Activated CD8-positive, alpha-beta T cell treated with anti-CD3 and anti-CD28 coated beads for 36 hours (primary cell): Measurements from ENCODE around the gene ZDHHC24. TPM values are rescaled to one million over a fixed set of nuclear protein-coding genes. Genes with fewer than 3 reads are reported as not detected.
"Not testable (repeated sequence)": the region's sequence is repeated elsewhere in the genome, so short reads cannot be mapped to it uniquely, and the experiment has no call there.

Experiments
- ATAC-seq: fragments of 200-7000 bp; cut with Tn5 transposase; one replicate; pipeline ENCODE4 v1.10.0; 2021; ENCODE audit warnings: mild to moderate bottlenecking, moderate library complexity
- CTCF ChIA-PET: fragments of 350-600 bp; sonication (Branson Sonifier 250); formaldehyde crosslinking; loops from one replicate; lab custom pipeline; 2021; ENCODE audit warnings: antibody characterized with exemption; lab: Charles Lee
- POLR2A ChIA-PET: fragments of 350-600 bp; sonication (Branson Sonifier 250); formaldehyde crosslinking; loops from one replicate; lab custom pipeline; 2021; ENCODE audit warnings: antibody characterized with exemption; lab: Charles Lee
- DNase-seq: peaks from one replicate; pipeline ENCODE4 v3.0.0-alpha.2; 2020
- H3K27ac Mint-ChIP-seq: one replicate; pipeline ENCODE4 v1.8.0; 2021; ENCODE audit warnings: mild to moderate bottlenecking, mixed read lengths
- H3K27me3 Mint-ChIP-seq: one replicate; pipeline ENCODE4 v1.8.0; 2021; ENCODE audit warnings: mixed read lengths
- H3K36me3 Mint-ChIP-seq: one replicate; pipeline ENCODE4 v1.8.0; 2021; ENCODE audit warnings: low read depth, mixed read lengths
- H3K4me1 Mint-ChIP-seq: one replicate; pipeline ENCODE4 v1.8.0; 2021; ENCODE audit warnings: low read depth, mixed read lengths
- H3K4me3 Mint-ChIP-seq: one replicate; pipeline ENCODE4 v1.8.0; 2021; ENCODE audit warnings: mild to moderate bottlenecking, moderate library complexity, mixed read lengths
- H3K9me3 Mint-ChIP-seq: one replicate; pipeline ENCODE4 v1.8.0; 2021; ENCODE audit warnings: mixed read lengths
- CTCF ChIP-seq: fragments of 200-600 bp; IDR thresholded peaks from one replicate; pipeline ENCODE4 v1.8.0; 2022; ENCODE audit warnings: antibody characterized with exemption, mild to moderate bottlenecking
- intact Hi-C: fragments of 100-400 bp; cut with micrococcal nuclease; formaldehyde crosslinking; loops from one replicate; pipeline ENCODE4 v1.10.0; 2022
- total RNA-seq, 2 experiments: library from RNA; stranded (reverse); gene quantifications; one replicate each; pipeline ENCODE4 v1.2.3, GENCODE V29; 2021

Gene ZDHHC24
- total RNA-seq, 2 experiments from 2014 or later = 13.2 to 14.0 TPM

GRCh38 chr11:66541892-66542291 is 4.0 kb downstream of the ZDHHC24 start:
- ChIA-PET POLR2A (interaction anchor here (0.7 to 1.4 kb wide), 3 partner anchors 8 to 119 kb away, joined by 3 to 7 read pairs (median 4); no protein-coding TSS in a partner anchor), CTCF (interaction anchor here (0.8 to 1.4 kb wide), 2 partner anchors 13 to 103 kb away, joined by 3 read pairs; partner anchors contain the start of gene MRPL11)
- peaks cover 17% of the 10 kb centered on the region for H3K4me1 Mint-ChIP-seq
- no peak overlapping the region for H3K27ac Mint-ChIP-seq
- no peaks in the 10 kb centered on the region for H3K9me3 Mint-ChIP-seq
- DNase-seq (no peak), ATAC-seq (no peak)
- intact Hi-C loops = loop anchor here (10.0 kb wide), 2 partner anchors 57 to 133 kb away; partner anchors contain the start of genes DPP3 and RBM4B
- no peaks in the 10 kb centered on the region for H3K27me3 Mint-ChIP-seq
- H3K4me3 Mint-ChIP-seq = no peak overlapping the region
- no peak for TF ChIP-seq CTCF
- H3K36me3 Mint-ChIP-seq = peaks cover 15% of the 10 kb centered on the region

DNA sequence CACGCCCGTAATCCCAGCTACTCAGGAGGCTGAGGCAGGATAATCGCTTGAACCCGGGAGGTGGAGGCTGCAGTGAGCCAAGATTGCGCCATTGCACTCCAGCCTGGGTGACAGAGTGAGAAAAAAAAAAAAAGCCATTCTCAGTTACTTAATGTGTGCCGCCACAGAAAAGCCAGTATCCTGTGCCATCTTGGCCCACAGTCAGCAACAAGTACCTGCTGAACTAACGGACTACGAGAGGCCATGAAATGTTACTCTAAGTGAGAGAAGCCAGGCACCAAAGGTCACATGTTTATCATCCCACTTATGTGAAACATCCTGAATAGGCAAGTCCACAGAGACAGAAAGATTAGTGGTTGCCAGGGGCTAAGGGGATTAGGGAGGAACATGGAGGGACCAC is 5.2 kb downstream of the ZDHHC24 start:
- intact Hi-C loops = loop anchor here (10.0 kb wide), 2 partner anchors 56 to 134 kb away; partner anchors contain the start of genes DPP3 and RBM4B
- H3K27me3 Mint-ChIP-seq, ATAC-seq, POLR2A ChIA-PET, H3K9me3 Mint-ChIP-seq, H3K4me3 Mint-ChIP-seq, DNase-seq, H3K27ac Mint-ChIP-seq, CTCF ChIA-PET: not testable (repeated sequence)
- peaks cover 18% of the 10 kb centered on the region for H3K36me3 Mint-ChIP-seq
- H3K4me1 Mint-ChIP-seq = peaks cover 17% of the 10 kb centered on the region

DNA sequence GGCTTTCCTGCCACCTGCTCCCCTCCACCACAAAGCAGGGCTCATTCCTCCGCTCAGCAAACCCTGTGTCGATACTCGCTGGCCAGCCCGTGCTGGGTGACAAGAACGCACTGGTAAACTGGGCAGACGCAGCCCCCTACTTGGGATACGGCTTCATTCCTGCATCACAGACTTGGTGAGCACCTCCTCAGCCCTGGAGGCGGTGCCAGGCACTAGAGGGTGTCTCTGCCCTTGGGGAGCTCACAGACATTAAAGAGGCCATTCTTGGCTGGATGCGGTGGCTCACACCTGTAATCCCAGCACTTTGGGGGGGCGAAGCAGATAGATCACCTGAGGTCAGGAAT is 6.0 kb downstream of the ZDHHC24 start:
- intact Hi-C loops = loop anchor here (10.0 kb wide), 2 partner anchors 55 to 135 kb away; partner anchors contain the start of genes DPP3 and RBM4B
- Mint-ChIP-seq H3K9me3 (no peaks in the 10 kb centered on the region), H3K4me1 (peaks cover 14% of the 10 kb centered on the region), H3K36me3 (peaks cover 19% of the 10 kb centered on the region), H3K4me3 (no peak overlapping the region), H3K27ac (no peak overlapping the region), H3K27me3 (no peaks in the 10 kb centered on the region)
- CTCF ChIA-PET = no interaction called here
- no peak for TF ChIP-seq CTCF
- no peak for DNase-seq
- ATAC-seq = no peak
- POLR2A ChIA-PET = no interaction called here

GRCh38 chr11:66539170-66539869 is 6.5 kb downstream of the ZDHHC24 start:
- Mint-ChIP-seq H3K4me1 (peaks cover 12% of the 10 kb centered on the region), H3K36me3 (peaks cover 18% of the 10 kb centered on the region), H3K9me3 (no peaks in the 10 kb centered on the region), H3K27me3 (no peaks in the 10 kb centered on the region), H3K27ac (no peak overlapping the region), H3K4me3 (no peak overlapping the region)
- POLR2A ChIA-PET = no interaction called here
- DNase-seq (no peak), ATAC-seq (no peak)
- CTCF ChIA-PET = no interaction called here
- TF ChIP-seq CTCF = no peak
- intact Hi-C loops = no loop called here

DNA sequence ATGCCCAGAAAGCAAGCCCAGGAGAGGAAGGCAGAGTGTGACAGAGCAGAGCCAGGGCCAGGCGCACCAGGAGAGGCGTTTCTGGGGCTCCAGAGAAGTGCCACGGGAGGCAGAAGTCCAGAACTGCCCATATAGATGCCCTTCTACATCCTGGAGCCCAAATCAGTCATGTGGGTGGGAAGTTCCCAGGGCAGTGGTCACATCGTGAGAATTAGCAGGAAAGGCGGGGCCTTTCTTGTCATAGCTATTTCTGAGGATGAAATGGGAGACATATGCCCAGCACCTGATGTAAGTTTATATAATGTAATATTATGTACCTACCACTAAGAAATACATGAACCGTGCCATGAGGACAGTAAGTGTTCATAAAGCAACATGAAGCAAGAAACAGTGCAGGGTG is 13.1 kb downstream of the ZDHHC24 start:
- no peaks in the 10 kb centered on the region for H3K9me3 Mint-ChIP-seq
- no peak for TF ChIP-seq CTCF
- no peak for DNase-seq
- ATAC-seq = no peak
- no peaks in the 10 kb centered on the region for H3K4me1 Mint-ChIP-seq
- POLR2A ChIA-PET = interaction anchor here (0.7 to 3.1 kb wide), 3 partner anchors 10 to 40 kb away, joined by 3 to 7 read pairs (median 4); no protein-coding TSS in a partner anchor
- H3K4me3 Mint-ChIP-seq = no peak overlapping the region
- peaks cover 10% of the 10 kb centered on the region for H3K36me3 Mint-ChIP-seq
- H3K27me3 Mint-ChIP-seq = no peaks in the 10 kb centered on the region
- CTCF ChIA-PET = interaction anchor here (1.6 kb wide), 1 partner anchor 146 kb away, joined by 4 read pairs; no protein-coding TSS in a partner anchor
- intact Hi-C loops = no loop called here
- no peak overlapping the region for H3K27ac Mint-ChIP-seq
